ENCODE measurements around the gene HOXB9. TPM values are rescaled to one million over a fixed set of nuclear protein-coding genes. Genes with fewer than 3 reads are reported as not detected.

HOXB9 gene
- total and polyA plus RNA-seq, 9 of the 15 experiments (the other 6 are each of a cell fraction or from before 2014, with no cell fraction given): 3.1 to 196 (median 77.6) TPM

- TF ChIP-seq MAFK (IDR thresholded peaks at IDR 0.05; ENCODE audit: low read length) (no peak), ZNF584 (CRISPR knock-in tag; IDR thresholded peaks at IDR 0.05; ENCODE audit: low read depth) (no peak), MAX (CRISPR knock-in tag; IDR thresholded peaks at IDR 0.05) (peak; percentile 36; the same call in 1 of the 2 replicates), SMARCE1 (IDR thresholded peaks at IDR 0.05) (peak; percentile 21; the same call in 1 of the 2 replicates), HDGF (IDR thresholded peaks at IDR 0.05) (no peak; the same call in 1 of the 2 replicates), DPF2 (IDR thresholded peaks at IDR 0.05) (peak; percentile 9; the same call in 1 of the 2 replicates), ZNF766 (CRISPR knock-in tag; conservative IDR thresholded peaks at IDR 0.05) (0 out of 2 replicates have a peak, but pooled peaks have one; percentile 17), PHF8 (IDR thresholded peaks at IDR 0.05; ENCODE audit: borderline replicate concordance, low read length) (peak; percentile 25; the same call in 1 of the 2 replicates), ZNF76 (CRISPR knock-in tag; IDR thresholded peaks at IDR 0.05; ENCODE audit: borderline replicate concordance) (no peak), MCM2 (IDR thresholded peaks at IDR 0.05; ENCODE audit: low read depth) (no peak), HNRNPH1 (optimal IDR thresholded peaks at IDR 0.05; ENCODE audit: low read depth, low read length) (no peak), U2AF2 (optimal IDR thresholded peaks at IDR 0.05; ENCODE audit: low read depth, low read length) (no peak), SLC30A9 (CRISPR knock-in tag; IDR thresholded peaks at IDR 0.05) (no peak), E2F8 (IDR thresholded peaks at IDR 0.05; ENCODE audit: low read depth, partially characterized antibody) (no peak), BHLHE40 (IDR thresholded peaks at IDR 0.05; ENCODE audit: low read length) (peak; percentile 37; the same call in 1 of the 2 replicates), MEIS2 (IDR thresholded peaks at IDR 0.05; ENCODE audit: partially characterized antibody) (peak; percentile 47), NR2F6 (CRISPR knock-in tag; IDR thresholded peaks at IDR 0.05) (no peak), CEBPG (CRISPR knock-in tag; IDR thresholded peaks at IDR 0.05) (no peak), CEBPG (tag; conservative IDR thresholded peaks at IDR 0.05 in 1 of 2, IDR thresholded peaks at IDR 0.05 in 1 of 2) (0 out of 4 replicates have a peak, but pooled peaks of 1 of the 2 experiments have one; percentile 13), PRPF4 (IDR thresholded peaks at IDR 0.05; ENCODE audit: insufficient read depth, low read depth, low read length, poor library complexity, severe bottlenecking) (no peak), AFF1 (IDR thresholded peaks at IDR 0.05; ENCODE audit: low read depth in 1 of 2, partially characterized antibody in 2 of 2) (peak in 1 of 2 experiments; percentile 54)
Measured at GRCh38 chr17:48627623-48628521, 1.7 kb upstream of the HOXB9 start (continued).

All from K562 (cell line).